Cortex of kidney (tissue), 1 donor: Measurements from ENCODE around the gene MYO1F.
"Not testable (repeated sequence)": the region's sequence is repeated elsewhere in the genome, so short reads cannot be mapped to it uniquely, and the experiment has no call there.

Experiments used
- DNase-seq: peaks from one replicate; lab custom pipeline; 2025; lab: John Stamatoyannopoulos, UW

MYO1F gene

DNA sequence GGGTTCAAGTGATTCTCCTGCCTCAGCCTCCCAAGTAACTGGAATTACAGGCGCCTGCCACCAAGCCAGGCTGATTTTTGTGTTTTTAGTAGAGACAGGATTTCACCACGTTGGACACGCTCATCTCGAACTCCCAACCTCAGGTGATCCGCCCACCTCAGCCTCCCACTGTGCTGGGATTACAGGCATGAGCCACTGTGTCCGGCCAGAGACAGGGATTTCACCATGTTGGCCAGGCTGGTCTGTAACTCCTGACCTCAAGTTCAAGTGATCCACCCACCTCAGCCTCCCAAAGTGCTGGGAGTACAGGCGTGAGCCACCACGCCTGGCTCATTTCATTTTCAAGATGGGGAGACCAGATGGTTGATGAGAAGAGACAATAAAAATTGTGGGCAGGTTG lies 12.4 kb downstream of the MYO1F start:
- DNase-seq, result not testable (repeated sequence)

DNA sequence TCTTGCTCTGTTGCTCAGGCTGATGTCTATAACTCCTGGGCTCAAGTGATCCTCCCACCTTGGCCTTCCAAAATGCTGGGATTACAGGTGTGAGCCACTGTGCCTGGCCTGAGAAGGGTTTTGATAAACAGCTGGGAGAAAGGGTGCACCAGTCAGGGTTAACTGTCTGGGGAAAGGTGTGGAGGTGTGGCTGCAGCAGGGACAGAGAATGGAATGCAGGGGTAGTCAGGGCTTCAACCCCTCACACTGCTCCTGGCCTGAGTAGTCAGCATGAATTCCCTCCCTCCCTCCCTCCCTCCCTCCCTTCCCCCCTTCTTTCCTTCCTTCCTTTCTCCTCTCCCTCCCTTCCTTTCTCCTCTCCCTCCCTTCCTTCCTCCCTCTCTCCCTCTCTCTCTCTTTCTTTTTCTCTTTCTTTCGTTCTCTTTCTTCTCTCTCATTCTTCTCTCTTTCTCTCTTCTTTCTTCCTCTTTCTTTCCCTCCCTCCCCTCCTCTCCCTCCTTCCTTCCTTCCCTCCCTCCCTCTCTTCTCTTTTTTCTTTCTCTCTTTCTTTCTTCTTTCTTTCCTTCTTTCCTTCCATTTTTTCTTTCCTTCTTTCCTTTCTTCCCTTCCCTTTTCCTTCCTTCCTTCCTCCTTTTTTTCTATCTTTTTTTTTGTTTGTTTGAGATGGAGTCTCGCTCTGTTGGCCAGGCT lies 16.0 kb downstream of the MYO1F start:
- no peak for DNase-seq

DNA sequence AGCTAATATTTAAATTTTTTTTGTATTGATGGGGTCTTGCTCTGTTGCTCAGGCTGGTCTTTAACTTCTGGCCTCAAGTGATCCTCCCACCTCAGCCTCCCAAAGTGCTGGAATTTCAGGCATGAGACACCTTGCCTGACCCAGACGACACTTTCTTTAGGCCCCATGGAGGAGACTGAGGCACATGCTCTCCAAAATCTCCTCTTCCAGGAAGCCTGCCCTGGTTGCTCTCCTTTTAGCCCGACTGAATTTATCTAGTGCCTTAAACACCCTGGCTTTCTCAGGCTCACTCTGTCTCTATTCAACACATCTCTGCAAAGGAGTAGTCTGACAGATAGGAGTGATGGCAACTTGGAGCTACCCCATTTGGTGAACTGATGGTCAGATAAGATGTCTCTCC lies 18.9 kb downstream of the MYO1F start:
- DNase-seq, result no peak

DNA sequence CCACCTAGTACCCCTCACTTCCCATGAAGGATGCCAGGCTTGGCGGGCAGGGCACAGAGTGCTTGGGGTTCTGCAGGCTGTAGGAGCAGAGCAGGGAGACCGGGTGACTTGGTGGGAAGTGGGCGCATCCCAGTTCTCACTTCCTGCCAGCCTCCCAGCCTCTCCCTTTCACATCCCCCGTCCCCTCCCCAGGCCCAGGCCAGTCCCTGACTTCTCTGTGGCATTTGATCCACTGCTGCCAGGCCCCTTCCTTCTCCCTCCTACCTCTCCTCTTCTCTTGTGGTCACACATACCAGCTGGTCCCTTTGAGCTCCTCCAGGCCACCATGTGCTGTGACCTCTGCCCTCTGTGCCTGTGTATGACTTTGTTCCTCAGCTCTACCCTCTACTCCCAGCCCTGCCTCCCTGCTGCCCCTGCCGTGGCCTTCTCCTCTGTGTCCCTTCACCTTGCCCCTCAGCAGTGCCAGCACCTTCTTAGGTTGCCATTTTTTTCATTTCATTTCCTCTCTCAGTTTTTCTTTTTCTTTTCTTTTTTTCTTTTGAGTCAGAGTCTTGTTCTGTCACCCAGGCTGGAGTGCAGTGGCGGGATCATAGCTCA lies 19.5 kb downstream of the MYO1F start:
- DNase-seq, result no peak

DNA sequence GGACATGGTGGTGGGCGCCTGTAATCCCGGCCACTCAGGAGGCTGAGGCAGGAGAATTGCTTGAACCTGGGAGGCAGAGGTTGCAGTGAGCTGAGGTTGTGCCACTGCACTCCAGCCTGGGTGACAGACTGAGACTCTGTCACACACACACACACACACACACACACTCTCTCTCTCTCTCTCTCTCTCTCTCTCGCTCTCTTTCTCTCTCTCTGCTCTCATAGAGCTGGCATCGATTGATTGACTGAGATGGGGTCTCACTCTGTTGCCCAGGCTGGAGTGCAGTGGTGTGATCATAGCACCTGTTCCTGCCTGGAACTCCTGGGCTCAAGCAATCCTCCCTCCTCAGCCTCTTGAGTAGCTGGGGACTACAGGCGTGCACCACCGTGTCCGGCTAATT lies 23.5 kb downstream of the MYO1F start:
- DNase-seq, result not testable (repeated sequence)

DNA sequence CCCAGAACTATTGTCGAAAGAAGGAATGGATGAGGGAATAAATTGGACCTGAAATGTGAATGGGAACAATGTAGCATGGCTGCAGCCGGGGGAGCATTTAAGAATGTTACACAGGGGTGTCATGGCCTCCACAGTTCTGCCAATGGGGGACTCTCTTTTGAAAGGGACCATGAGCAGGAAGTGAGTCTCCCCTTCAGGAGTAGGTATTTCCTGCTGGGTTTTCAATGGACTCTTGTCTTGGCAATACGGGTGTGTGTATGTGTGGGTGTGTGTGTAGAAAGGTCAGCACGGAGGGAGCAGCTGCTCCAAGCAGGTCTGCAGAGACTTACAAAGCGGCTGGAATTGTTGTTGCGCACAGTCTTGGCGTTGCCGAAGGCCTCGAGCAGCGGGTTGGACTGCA lies 24.4 kb downstream of the MYO1F start:
- no peak for DNase-seq

DNA sequence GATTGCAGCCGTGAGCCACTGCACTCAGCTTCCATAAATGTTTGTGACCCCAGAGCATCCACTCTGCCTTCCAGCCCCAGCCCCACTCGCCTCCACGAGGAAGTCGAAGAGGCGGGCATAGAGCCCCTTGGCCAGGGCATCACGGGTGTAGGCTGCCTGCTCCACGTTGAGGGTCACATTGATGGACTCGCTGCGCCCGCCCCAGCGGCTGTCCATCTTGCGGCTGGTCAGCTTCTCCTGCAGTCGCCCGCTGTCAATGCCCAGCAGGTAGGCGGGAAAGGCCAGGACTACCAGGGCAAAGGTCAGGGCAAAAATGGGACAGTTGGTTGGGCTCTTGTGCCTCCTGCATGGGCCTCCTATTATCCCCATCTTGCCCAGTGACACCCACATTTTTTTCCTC lies 27.2 kb downstream of the MYO1F start:
- no peak for DNase-seq

DNA sequence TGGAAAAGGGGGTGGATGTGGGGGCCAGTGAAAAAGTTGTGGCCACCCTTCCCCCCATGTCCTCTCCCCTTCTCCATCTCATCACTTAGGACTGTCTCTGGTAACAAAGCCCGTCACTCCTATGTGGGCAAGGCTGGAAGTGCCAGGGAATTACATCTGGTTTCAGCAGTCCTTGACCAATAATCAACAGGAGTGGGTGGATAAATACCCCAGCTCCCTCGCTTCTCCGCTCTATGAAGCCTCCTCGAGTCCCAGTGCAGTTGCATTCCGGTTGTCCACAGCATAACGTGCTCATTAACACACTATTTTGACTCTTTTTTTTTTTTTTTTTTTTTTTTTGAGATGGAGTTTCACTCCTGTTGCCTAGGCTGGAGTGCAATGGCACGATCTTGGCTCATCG lies 31.5 kb downstream of the MYO1F start:
- no peak for DNase-seq

DNA sequence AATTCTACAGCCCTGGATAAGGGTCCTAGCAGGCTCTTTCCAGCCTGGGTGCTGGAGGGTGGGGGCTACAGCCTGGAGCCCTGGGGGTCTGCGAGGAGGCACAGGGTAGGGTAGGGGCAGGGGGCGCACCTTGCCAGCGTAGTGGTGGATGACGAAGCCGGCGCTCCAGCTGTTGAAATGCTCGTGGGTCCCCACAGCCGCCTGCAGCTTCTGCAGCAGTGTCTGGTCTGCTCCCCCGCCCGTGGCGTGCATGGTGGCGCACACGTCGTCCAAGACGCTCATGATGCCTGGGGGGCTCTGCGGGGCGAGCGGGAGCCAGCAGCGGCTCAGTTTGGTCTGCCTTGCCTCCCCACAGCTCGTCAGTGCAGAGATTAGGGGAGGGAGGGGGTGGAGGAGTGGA lies 33.1 kb downstream of the MYO1F start:
- DNase-seq, result no peak

DNA sequence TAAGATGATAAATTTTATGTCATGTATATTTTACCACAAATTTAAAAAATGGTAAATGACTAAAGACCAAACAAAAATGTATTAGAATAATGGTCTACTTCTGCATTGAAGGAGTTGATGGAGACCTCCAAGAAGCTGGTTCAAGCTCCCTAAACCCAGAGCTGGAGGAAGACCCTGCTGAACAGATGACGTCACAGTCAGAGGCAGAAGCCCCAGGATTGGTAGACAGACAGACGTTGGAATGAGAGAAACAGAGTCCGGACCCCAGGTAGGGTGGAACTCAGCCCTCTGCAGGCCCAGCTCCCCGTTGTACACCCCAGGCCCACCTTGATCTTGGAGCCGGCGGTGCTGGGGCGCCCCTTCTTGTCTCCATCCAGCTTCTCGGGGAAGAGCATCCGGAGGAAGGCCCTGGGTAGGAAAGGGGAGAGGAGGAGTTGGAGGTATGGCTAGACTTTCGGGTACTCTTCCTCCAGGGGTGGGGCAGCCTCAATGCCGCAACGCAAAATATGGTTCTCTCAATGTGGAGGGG lies 37.6 kb downstream of the MYO1F start:
- DNase-seq, result no peak

DNA sequence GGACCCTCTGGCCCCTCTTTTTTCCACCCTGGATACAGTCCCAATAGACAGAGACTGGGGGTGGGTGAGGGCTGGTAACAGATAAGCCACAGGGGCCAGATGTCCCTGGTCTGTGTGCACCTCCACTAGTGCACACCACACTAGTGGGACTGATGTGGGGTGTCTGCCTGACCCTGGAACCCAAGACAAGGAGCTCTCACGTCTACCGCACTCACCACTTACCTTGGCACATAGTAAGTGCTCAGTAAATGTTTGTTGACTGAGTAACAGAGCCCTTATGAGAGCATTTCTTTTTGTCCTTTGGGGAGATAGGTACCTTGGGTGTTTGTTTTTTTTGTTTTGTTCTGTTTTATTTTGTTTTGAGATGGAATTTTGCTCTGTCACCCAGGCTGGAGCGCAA lies 40.1 kb downstream of the MYO1F start:
- no peak for DNase-seq

DNA sequence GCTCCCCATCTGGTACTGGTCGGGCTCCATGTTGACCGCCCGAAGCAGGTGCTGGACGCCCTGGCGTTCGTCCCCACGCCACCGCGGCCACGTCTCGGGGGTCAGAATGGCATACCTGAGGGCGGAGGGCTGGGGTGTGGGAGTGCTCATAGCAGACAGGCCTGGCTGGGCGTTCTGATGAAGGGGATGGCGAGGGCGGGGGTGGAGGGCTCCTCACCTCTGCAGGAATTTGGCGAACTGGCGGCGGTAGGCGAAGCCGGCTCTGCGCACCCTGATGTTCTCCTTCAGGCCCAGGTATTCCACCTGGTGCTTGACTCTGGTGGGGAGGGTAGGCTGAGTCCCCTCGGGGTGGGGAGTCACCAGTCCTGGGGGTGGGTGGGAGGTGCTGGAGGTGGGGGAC lies 41.0 kb downstream of the MYO1F start:
- no peak for DNase-seq

DNA sequence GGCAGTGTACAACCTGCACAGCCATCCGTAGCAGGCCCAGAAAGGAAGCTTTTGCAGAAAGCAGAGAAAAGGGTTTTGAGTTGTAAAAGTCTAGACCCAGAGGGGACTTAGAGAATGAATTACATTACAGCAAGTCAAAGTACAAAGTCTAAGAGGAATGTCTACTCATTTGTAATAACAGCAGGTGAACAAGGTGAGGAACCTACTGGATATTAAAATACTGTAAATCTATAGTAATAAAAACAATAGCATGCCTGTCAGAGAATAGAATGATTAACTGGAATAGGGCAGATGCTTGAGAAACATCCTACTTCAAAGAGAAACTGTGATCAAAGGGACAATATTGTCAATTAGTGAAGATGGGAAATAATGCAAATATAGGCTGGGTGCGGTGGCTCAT lies 45.0 kb downstream of the MYO1F start:
- no peak for DNase-seq

DNA sequence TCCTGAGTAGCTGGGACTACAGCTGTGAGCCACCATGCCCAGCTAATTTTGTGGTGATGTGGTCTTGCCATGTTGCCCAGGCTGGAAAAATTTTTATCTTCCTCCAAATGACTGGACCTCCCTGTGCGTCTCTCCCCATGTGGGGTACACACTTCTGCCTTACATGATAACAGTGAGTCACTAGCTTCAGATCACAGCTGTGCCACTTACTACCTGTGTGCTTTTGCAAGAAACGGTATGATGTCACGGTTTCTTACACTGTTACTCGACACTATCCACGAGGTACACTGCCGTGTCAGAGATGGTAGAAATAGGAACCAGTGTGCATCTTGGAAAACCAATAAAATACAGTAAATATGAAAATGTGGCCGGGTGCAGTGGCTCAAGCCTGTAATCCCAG lies 45.8 kb downstream of the MYO1F start:
- no peak for DNase-seq

DNA sequence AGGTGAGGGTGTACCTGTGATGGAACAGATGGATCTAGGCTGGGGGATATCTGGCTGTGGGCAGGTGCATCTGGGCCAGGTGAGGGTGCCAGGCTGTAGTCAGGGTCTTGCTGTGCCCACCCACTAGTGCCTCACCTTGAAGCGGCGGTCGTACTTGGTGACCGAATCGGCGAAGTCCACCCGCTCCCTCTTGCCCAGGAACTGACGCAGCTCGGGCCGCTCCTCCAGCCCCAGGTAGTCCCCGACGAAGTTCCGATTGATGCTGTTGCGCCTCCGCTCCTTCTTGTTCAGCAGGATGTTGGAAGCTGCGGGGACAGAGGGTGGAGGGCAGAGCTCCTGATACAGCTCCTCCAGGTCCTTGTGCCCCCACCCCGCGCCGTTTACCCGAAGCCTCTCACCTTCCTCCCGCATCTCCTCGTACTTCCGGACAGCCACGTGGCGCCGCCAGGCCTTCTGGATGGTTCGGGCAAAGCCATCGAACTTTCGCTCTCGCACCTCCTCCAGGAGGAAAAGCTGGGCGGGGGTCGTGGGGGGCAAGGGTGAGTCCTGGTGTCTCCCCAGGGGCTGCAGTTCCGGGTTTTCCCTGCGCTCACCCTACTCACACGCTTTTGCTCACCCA lies 47.1 kb downstream of the MYO1F start:
- DNase-seq, result no peak

DNA sequence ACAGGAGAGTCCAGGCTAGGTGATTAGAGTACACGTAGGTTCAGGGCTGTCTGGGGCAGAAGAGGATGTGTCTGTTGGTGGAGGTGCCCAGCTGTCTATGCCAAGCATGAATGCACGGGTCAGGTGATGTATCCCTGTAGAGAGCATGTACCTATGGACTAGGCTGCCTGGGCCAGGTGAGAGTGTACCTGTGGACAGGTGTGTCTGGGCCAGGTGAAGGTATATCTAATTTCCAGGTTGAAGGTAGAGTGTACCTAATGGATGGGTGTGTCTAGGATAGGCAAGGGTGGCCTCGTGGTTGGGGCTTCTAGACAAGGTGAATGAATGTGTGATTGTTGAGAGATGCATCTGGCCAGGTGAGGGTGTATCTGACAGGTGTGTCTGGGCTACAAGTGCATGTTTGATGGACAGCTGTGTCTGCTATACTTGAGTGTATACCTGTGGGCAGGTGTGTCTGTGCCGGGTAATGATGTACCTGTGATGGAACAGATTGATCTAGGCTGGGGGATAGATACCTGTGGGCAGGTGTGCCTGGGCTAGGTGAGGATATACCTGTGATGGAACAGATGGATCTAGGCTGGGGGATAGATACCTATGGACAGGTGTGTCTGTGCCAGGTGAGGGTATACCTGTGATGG lies 47.8 kb downstream of the MYO1F start:
- DNase-seq, result no peak

DNA sequence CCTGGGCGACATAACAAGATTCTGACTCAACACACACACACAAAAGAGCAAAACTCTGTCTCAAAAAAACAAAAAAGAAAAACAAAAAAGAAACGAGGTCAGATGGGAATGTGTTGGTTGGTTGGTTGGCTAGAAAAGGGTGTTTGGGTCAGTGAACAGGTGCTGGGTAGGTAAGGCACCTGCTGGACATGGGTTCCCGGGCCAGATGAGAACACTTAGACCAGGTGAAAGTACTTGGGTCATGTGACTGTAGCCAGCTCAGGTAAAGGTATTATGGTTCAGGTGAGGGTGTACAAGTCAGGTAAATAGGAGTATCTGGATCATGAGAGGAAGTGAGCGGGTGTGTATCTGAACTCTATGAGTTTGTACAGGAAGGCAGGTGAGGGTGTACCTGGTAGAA lies 48.7 kb downstream of the MYO1F start:
- DNase-seq, result no peak

DNA sequence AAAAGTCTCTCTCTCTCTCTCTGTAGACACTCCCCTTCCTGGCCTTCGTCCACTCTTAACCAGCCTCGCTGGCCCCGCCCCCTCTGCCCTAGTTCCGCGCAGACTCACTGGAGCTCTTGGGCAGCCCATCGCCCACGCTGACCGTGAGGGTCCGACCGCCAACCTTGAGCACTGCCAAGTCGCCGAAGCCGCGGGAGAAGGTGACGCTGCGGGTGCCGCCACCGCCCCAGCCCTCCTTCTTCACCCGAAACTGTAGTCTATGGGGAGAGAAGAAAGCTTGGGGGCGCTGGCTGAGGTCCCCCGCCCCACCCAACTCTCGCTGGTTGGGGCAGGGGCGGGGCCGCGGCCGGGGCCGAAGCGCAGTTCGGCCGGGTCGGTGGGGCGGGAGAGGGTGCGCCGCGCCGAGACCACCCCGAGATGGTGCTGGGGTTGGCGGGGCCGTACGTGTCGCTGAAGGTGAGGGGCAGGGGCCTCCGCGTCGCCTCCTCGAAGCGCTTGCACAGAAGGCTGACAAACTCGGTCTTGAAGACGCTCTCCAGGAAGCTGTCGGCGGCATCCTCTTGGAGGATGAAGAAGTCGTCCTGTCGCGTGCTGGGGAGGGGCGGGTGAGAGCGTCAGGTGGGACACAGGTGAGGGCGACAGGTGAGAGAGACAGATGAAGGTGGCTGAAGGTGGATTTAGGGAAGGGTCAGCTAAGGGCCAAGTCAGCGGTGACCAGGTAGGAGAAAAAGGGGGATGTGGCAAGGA lies 50.7 kb downstream of the MYO1F start:
- no peak for DNase-seq

DNA sequence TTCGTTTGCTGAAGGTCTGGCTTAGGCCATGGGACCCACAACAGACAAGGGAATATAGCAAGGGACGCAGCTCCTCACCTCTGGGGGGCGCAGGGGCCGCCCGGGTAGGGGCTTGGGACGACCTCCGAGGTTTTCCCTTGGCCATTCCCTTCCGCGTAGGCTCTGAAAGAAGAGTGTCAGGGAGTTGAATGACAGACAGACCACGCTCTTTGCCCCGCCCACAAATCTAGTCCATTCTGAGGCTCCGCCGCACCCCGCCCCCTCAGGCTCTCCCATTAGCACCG lies 51.9 kb downstream of the MYO1F start:
- no peak for DNase-seq

DNA sequence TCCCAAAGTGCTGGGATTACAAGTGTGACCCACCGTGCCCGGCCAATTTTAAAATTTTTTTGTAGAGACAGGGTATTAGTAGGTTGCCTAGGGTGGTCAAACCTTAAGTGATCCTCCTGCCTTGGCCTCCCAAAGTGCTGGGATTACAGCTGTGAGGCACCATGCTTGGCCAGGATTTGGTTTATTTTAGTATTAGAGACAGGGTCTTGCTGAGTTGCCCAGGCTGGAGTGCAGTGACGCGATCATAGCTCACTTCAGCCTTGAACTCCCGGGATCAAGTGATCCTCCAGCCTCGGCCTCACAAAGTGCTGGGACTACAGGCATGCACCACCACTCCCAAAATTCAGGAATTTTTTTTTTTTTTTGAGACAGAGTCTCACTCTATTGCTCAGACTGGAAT lies 57.9 kb downstream of the MYO1F start:
- DNase-seq, result no peak

DNA sequence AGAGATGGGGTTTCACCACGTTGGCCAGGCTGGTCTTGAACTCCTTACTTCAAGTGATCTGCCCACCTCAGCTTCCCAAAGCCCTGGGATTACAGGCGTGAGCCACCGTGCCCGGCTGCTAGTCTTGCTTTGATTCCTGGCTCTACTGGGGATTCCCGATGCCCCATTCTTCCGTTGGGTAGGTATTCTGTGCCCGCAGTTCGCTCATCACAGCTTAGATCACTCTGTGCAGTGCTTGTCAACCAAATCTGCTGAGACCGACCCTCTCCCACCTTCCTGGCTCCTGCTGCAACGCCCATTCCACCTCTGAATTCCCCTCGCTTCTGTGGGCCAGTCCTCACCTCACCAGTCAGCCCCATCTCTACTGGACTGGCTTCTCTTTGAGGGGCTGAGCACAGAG lies 58.7 kb downstream of the MYO1F start:
- no peak for DNase-seq
